ENCODE results near the gene LMAN1.

Gene LMAN1

DNA sequence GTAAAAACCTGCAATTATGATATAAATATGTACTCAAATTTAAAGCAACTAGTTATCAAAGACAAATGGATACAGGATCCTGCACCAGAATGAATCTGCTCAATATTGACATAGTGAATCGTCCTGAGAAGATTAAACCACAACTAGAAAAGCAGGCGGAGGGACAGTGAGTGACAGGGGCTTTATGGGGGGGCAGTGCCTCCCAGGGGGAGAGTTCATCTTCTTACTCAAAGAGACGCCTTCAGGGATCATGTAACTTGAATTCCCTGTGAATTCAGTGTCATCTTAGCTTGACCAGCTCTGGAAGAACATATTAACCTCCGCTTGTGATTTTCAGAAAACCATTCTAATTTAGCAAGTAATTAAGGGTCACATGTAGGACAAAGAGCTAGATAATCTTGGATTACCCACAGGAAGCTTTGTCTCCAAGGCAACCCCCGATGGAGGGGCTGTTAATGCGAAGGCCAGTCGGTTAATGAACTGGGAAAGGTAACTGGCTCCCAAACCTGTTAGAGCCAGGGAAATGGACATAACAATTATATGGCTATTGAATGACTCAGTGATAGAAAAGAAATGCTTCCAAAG, 17.4 kb upstream of the LMAN1 start:
- TF ChIP-seq FOXP2 (optimal IDR thresholded peaks at IDR 0.05; ENCODE audit: borderline replicate concordance, extremely low read depth, extremely low read length, insufficient read depth) = no peak
- no peak for TF ChIP-seq POLR2AphosphoS5 (IDR thresholded peaks at IDR 0.05; ENCODE audit: low read depth, low read length)
- TF ChIP-seq SIN3A (IDR thresholded peaks at IDR 0.05; ENCODE audit: borderline replicate concordance, insufficient read depth, low read length) = no peak
- TF ChIP-seq, protein P1, sequence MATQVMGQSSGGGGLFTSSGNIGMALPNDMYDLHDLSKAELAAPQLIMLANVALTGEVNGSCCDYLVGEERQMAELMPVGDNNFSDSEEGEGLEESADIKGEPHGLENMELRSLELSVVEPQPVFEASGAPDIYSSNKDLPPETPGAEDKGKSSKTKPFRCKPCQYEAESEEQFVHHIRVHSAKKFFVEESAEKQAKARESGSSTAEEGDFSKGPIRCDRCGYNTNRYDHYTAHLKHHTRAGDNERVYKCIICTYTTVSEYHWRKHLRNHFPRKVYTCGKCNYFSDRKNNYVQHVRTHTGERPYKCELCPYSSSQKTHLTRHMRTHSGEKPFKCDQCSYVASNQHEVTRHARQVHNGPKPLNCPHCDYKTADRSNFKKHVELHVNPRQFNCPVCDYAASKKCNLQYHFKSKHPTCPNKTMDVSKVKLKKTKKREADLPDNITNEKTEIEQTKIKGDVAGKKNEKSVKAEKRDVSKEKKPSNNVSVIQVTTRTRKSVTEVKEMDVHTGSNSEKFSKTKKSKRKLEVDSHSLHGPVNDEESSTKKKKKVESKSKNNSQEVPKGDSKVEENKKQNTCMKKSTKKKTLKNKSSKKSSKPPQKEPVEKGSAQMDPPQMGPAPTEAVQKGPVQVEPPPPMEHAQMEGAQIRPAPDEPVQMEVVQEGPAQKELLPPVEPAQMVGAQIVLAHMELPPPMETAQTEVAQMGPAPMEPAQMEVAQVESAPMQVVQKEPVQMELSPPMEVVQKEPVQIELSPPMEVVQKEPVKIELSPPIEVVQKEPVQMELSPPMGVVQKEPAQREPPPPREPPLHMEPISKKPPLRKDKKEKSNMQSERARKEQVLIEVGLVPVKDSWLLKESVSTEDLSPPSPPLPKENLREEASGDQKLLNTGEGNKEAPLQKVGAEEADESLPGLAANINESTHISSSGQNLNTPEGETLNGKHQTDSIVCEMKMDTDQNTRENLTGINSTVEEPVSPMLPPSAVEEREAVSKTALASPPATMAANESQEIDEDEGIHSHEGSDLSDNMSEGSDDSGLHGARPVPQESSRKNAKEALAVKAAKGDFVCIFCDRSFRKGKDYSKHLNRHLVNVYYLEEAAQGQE (IDR thresholded peaks at IDR 0.05; ENCODE audit: insufficient read depth in 1 of 2, low read depth in 2 of 2, low read length in 2 of 2) = no peak
- no peak for TF ChIP-seq TAF1 (IDR thresholded peaks at IDR 0.05; ENCODE audit: borderline replicate concordance, insufficient read depth, low read length)

DNA sequence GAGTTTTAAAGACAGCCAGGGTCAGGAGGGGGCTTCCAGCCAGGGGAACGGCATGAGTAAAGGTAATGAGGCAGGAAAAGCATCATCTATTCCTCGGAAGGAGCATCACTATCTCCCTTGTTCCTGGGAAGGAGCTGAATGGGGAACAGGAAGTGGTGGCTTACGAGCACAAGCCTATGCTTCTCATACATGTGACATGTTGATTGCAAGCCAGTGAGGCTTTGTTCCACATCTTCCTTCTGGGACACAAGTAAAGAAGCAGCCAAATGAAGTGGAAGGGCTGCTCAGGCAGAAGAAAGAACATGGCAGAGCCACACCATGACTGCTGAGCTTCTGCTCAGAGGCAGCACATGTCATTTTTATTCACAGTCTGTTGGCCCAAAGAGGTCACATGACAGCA, 15.1 kb upstream of the LMAN1 start:
- TF ChIP-seq, protein P1 (IDR thresholded peaks at IDR 0.05; ENCODE audit: insufficient read depth in 1 of 2, low read depth in 2 of 2, low read length in 2 of 2) = no peak
- no peak for TF ChIP-seq SIN3A (IDR thresholded peaks at IDR 0.05; ENCODE audit: borderline replicate concordance, insufficient read depth, low read length)
- TF ChIP-seq POLR2AphosphoS5 (IDR thresholded peaks at IDR 0.05; ENCODE audit: low read depth, low read length) = no peak
- no peak for TF ChIP-seq FOXP2 (optimal IDR thresholded peaks at IDR 0.05; ENCODE audit: borderline replicate concordance, extremely low read depth, extremely low read length, insufficient read depth)
- TF ChIP-seq TAF1 (IDR thresholded peaks at IDR 0.05; ENCODE audit: borderline replicate concordance, insufficient read depth, low read length) = no peak

DNA sequence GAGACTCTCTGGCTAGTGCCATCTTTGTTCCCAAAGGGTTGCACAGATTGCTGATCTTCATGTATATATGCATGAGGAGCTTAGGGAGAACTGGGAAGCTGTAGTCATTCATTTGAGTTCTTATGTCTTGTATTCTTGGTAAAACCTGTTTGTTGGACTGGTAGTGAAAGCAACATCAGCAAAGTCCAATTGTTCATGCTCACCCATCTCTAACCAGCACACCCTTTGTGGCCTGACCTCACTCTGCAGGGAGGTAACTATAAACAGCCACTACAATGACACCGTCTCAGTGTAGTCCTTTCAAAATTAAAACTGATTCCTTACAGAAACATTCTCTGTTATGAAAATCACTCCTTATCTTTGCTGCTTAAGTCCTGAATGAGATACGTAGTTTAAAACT, 13.9 kb upstream of the LMAN1 start:
- TF ChIP-seq SIN3A (IDR thresholded peaks at IDR 0.05; ENCODE audit: borderline replicate concordance, insufficient read depth, low read length) (no peak), TAF1 (IDR thresholded peaks at IDR 0.05; ENCODE audit: borderline replicate concordance, insufficient read depth, low read length) (no peak), FOXP2 (optimal IDR thresholded peaks at IDR 0.05; ENCODE audit: borderline replicate concordance, extremely low read depth, extremely low read length, insufficient read depth) (no peak), POLR2AphosphoS5 (IDR thresholded peaks at IDR 0.05; ENCODE audit: low read depth, low read length) (no peak)
- TF ChIP-seq, protein P1 (IDR thresholded peaks at IDR 0.05; ENCODE audit: insufficient read depth in 1 of 2, low read depth in 2 of 2, low read length in 2 of 2) = no peak

DNA sequence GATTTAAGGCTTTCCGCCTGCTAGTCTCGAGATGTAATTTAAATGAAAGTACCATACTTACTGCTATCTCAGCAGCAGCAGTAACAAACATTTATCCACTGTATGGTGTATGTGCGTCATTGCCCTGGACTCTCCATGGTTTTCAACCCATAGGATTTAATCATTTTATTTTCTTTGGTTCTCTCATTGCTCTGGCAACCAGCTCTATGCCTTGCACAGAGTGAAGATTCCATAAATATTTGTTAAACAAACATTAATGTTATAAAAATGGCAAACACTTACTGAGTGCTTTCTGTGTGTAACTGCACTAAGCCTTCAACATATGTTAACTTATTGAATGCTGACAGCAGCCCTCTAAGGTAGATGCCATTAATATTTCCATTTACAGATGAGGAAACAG, 1.3 kb upstream of the LMAN1 start:
- no peak for TF ChIP-seq TAF1 (IDR thresholded peaks at IDR 0.05; ENCODE audit: borderline replicate concordance, insufficient read depth, low read length)
- TF ChIP-seq, protein P1 (IDR thresholded peaks at IDR 0.05; ENCODE audit: insufficient read depth in 1 of 2, low read depth in 2 of 2, low read length in 2 of 2) = no peak
- TF ChIP-seq SIN3A (IDR thresholded peaks at IDR 0.05; ENCODE audit: borderline replicate concordance, insufficient read depth, low read length) = no peak
- no peak for TF ChIP-seq POLR2AphosphoS5 (IDR thresholded peaks at IDR 0.05; ENCODE audit: low read depth, low read length)
- TF ChIP-seq FOXP2 (optimal IDR thresholded peaks at IDR 0.05; ENCODE audit: borderline replicate concordance, extremely low read depth, extremely low read length, insufficient read depth) = no peak

All from PFSK-1 (cell line).